H1 (cell line): Measurements from ENCODE around the gene ESRRB. TPM values are rescaled to one million over a fixed set of nuclear protein-coding genes. Genes with fewer than 3 reads are reported as not detected.

ENCODE experiments used
- CTCF ChIA-PET: fragments of 300-600 bp; sonication (Branson Sonifier 250); formaldehyde crosslinking; loops from one replicate; lab custom pipeline; 2021; ENCODE audit not compliant: partially characterized antibody; lab: Charles Lee
- POLR2A ChIA-PET: fragments of 300-600 bp; sonication (Branson Sonifier 250); formaldehyde crosslinking; loops from one replicate; lab custom pipeline; 2021; ENCODE audit warnings: inconsistent platforms; ENCODE audit not compliant: partially characterized antibody; lab: Charles Lee
- DNase-seq, 2 experiments: peaks; one replicate each; pipeline versions ENCODE4 v3.0.0 to v3.0.0-alpha.2; 2010 to 2022; ENCODE audit warnings: low spot score in 2 of 2, low read depth in 1 of 2, mixed read lengths in 1 of 2
- FAIRE-seq: peaks from 2 replicates; lab custom pipeline; 2011; peaks lifted over from hg19 to GRCh38; lab: Jason Lieb, UNC
- H2AFZ ChIP-seq: 2 replicates; pipeline ENCODE4 v1.8.1; 2012; ENCODE audit warnings: low read length, inconsistent platforms
- H2AK5ac ChIP-seq: 2 replicates; pipeline ENCODE4 v1.6.1; 2013; ENCODE audit warnings: low read depth, low read length
- H2BK120ac ChIP-seq: replicated peaks from 2 replicates; pipeline ENCODE3; 2013; ENCODE audit warnings: low read depth, low read length, inconsistent platforms
- H2BK12ac ChIP-seq: 2 replicates; pipeline ENCODE4 v1.6.1; 2013; ENCODE audit warnings: low read depth, low read length
- H2BK15ac ChIP-seq: 2 replicates; pipeline ENCODE4 v1.6.1; 2013; ENCODE audit warnings: low read length
- H2BK20ac ChIP-seq: 2 replicates; pipeline ENCODE4 v1.6.1; 2013; ENCODE audit warnings: low read length
- H2BK5ac ChIP-seq: 2 replicates; pipeline ENCODE4 v1.6.1; 2013; ENCODE audit warnings: low read depth, low read length
- H3K14ac ChIP-seq: 2 replicates; pipeline ENCODE4 v1.6.1; 2013; ENCODE audit warnings: inconsistent platforms; ENCODE audit not compliant: insufficient read length
- H3K18ac ChIP-seq: 2 replicates; pipeline ENCODE4 v1.6.1; 2013; ENCODE audit warnings: low read length; ENCODE audit errors: extremely low read depth
- H3K23ac ChIP-seq: 2 replicates; pipeline ENCODE4 v1.6.1; 2013; ENCODE audit warnings: inconsistent platforms; ENCODE audit not compliant: insufficient read length
- H3K23me2 ChIP-seq: 2 replicates; pipeline ENCODE4 v1.6.1; 2013; ENCODE audit warnings: low read depth, low read length
- H3K27ac ChIP-seq: 2 replicates; pipeline ENCODE4 v1.6.1; 2011; ENCODE audit warnings: low read depth, low read length, inconsistent platforms
- H3K27me3 ChIP-seq, 4 experiments: replicated peaks in 1 of 4; 1 replicate in 1 of 4; 2 replicates in 3 of 4; pipeline versions ENCODE4 v1.6.1 to v1.8.1; 2011 to 2013; ENCODE audit warnings: low read length in 3 of 4, mild to moderate bottlenecking in 3 of 4, inconsistent platforms in 2 of 4, mixed read lengths in 2 of 4, moderate library complexity in 1 of 4; ENCODE audit not compliant: control insufficient read depth in 3 of 4, insufficient read depth in 3 of 4; ENCODE audit errors: extremely low read depth in 1 of 4
- H3K36me3 ChIP-seq, 4 experiments: 2 replicates each; pipeline versions ENCODE4 v1.6.1 to v1.8.1; 2011 to 2013; ENCODE audit warnings: mild to moderate bottlenecking in 4 of 4, low read length in 3 of 4, moderate library complexity in 2 of 4, control low read depth in 1 of 4, inconsistent platforms in 1 of 4; ENCODE audit not compliant: insufficient read depth in 4 of 4, control insufficient read depth in 2 of 4
- H3K4ac ChIP-seq: replicated peaks from 2 replicates; pipeline ENCODE3; 2013; ENCODE audit warnings: low read length, low read depth, mixed read lengths, inconsistent platforms; ENCODE audit not compliant: insufficient read length
- H3K4me1 ChIP-seq, 4 experiments: replicated peaks in 1 of 4; 1 replicate in 1 of 4; 2 replicates in 3 of 4; pipeline versions ENCODE4 v1.6.1 to v1.8.1; 2011 to 2013; ENCODE audit warnings: low read length in 3 of 4, inconsistent platforms in 2 of 4, mixed read lengths in 1 of 4; ENCODE audit not compliant: insufficient read depth in 4 of 4, control insufficient read depth in 3 of 4
- H3K4me2 ChIP-seq, 2 experiments: 2 replicates each; pipeline versions ENCODE4 v1.6.1 to v1.8.1; 2011 to 2013; ENCODE audit warnings: low read depth in 2 of 2, low read length in 2 of 2, control low read depth in 1 of 2, inconsistent platforms in 1 of 2, mild to moderate bottlenecking in 1 of 2; ENCODE audit not compliant: insufficient read depth in 1 of 2
- H3K4me3 ChIP-seq, 4 experiments: fragments of 200-600, 300-600 bp in 1 of 4; sonication (generic), shearing (Covaris generic), sonication (Bioruptor Twin) in 1 of 4; 2 replicates each; pipeline versions ENCODE4 v1.5.1 to v1.8.1; 2011 to 2016; ENCODE audit warnings: low read length in 4 of 4, low read depth in 3 of 4, control low read depth in 2 of 4, inconsistent platforms in 2 of 4, mild to moderate bottlenecking in 2 of 4, mixed read lengths in 1 of 4, moderate library complexity in 1 of 4; ENCODE audit not compliant: insufficient read depth in 2 of 4; ENCODE audit errors: extremely low read depth in 1 of 4
- H3K56ac ChIP-seq: replicated peaks from 2 replicates; pipeline ENCODE3; 2013; ENCODE audit warnings: low read depth, mild to moderate bottlenecking, mixed read lengths, low read length, inconsistent platforms; ENCODE audit not compliant: insufficient read length
- H3K79me1 ChIP-seq: 2 replicates; pipeline ENCODE4 v1.6.1; 2013; ENCODE audit warnings: low read depth, low read length, control low read depth
- H3K79me2 ChIP-seq, 2 experiments: 2 replicates each; pipeline versions ENCODE4 v1.6.1 to v1.8.1; 2012 to 2013; ENCODE audit warnings: low read length in 2 of 2, mild to moderate bottlenecking in 2 of 2, inconsistent platforms in 1 of 2; ENCODE audit not compliant: insufficient read depth in 2 of 2, control insufficient read depth in 1 of 2
- H3K9ac ChIP-seq, 4 experiments: replicated peaks in 1 of 4; 1 replicate in 1 of 4; 2 replicates in 3 of 4; pipeline versions ENCODE4 v1.6.1 to v1.8.1; 2011 to 2013; ENCODE audit warnings: low read depth in 3 of 4, low read length in 3 of 4, control low read depth in 2 of 4, mild to moderate bottlenecking in 2 of 4, moderate library complexity in 2 of 4, inconsistent platforms in 1 of 4; ENCODE audit errors: extremely low read depth in 1 of 4
- H3K9me3 ChIP-seq, 2 experiments: 2 replicates each; pipeline versions ENCODE4 v1.6.1 to v1.8.1; 2012 to 2013; ENCODE audit warnings: mild to moderate bottlenecking in 2 of 2, moderate library complexity in 2 of 2, control low read depth in 1 of 2, inconsistent platforms in 1 of 2, low read depth in 1 of 2, low read length in 1 of 2, mixed read lengths in 1 of 2; ENCODE audit not compliant: insufficient read depth in 2 of 2
- H4K20me1 ChIP-seq, 2 experiments: replicated peaks in 1 of 2; 2 replicates each; pipeline versions ENCODE3 to v1.8.1; 2011 to 2013; ENCODE audit warnings: inconsistent platforms in 2 of 2, low read length in 2 of 2, mild to moderate bottlenecking in 1 of 2; ENCODE audit not compliant: insufficient read depth in 2 of 2, control insufficient read depth in 1 of 2
- H4K5ac ChIP-seq: 2 replicates; pipeline ENCODE4 v1.6.1; 2013; ENCODE audit warnings: low read length, low read depth, mixed read lengths, inconsistent platforms; ENCODE audit not compliant: insufficient read length
- H4K8ac ChIP-seq: 2 replicates; pipeline ENCODE4 v1.8.0; 2013; ENCODE audit warnings: mild to moderate bottlenecking, moderate library complexity, low read length, inconsistent platforms; ENCODE audit not compliant: insufficient read depth; ENCODE audit errors: extremely low read depth
- H4K91ac ChIP-seq: replicated peaks from 2 replicates; pipeline ENCODE3; 2013; ENCODE audit warnings: low read length, mixed read lengths, inconsistent platforms; ENCODE audit not compliant: insufficient read length
- PHF8 ChIP-seq: fragments of 200-600 bp; sonication (generic); conservative IDR thresholded peaks from 2 replicates; pipeline ENCODE4 v1.7.1; 2012; ENCODE audit warnings: low read depth, mild to moderate bottlenecking, inconsistent platforms, low read length, moderate library complexity
- RAD21 ChIP-seq, 2 experiments: IDR thresholded peaks in 1 of 2; conservative IDR thresholded peaks in 1 of 2; 2 replicates each; pipeline ENCODE4 v1.6.1; 2011; ENCODE audit warnings: low read depth in 2 of 2, low read length in 2 of 2, improper control_type of control experiment in 1 of 2, inconsistent platforms in 1 of 2, mild to moderate bottlenecking in 1 of 2, moderate library complexity in 1 of 2
- WGBS, 2 experiments: shearing (Covaris generic) in 1 of 2; methylation state at CpG; one replicate each; pipeline versions ENCODE4 v1.1.6 to v1.1.7; 2013 to 2015; ENCODE audit warnings: low lambda C conversion rate in 2 of 2, mixed read lengths in 2 of 2, inconsistent platforms in 1 of 2, low coverage in 1 of 2, missing lambda C conversion rate in 1 of 2; ENCODE audit not compliant: insufficient replicate concordance in 2 of 2, insufficient coverage in 1 of 2, insufficient read length in 1 of 2; ENCODE audit errors: extremely low coverage in 1 of 2, missing lambda C conversion rate in 1 of 2; 5-methylcytosine and 5-hydroxymethylcytosine counted together
- polyA plus RNA-seq, 7 experiments: library from polyadenylated mRNA; depleted of rRNA in 3 of 7; stranded (reverse) in 5 of 7; unstranded in 2 of 7; fragments of >200 nt in 5 of 7; fragments of 200-250 nt in 2 of 7; gene quantifications; 1 replicate in 5 of 7; 2 replicates in 1 of 7; 4 replicates in 1 of 7; pipeline versions ENCODE4 v1.2.1 to v1.2.3, GENCODE V29; 2011 to 2013; ENCODE audit warnings: missing spikeins in 2 of 7, mixed read lengths in 2 of 7
- total RNA-seq: library from RNA; stranded (reverse); fragmentation: NEBNext Ultra II Directional; extraction: Animal tissue kit (Norgen Biotek cat#: 25700); gene quantifications from 2 replicates; pipeline ENCODE4 v1.2.1, GENCODE V29; 2021
- TF ChIP-seq, protein P1 (sequence below), 3 experiments: IDR thresholded peaks; 1 replicate in 2 of 3; 2 replicates in 1 of 3; pipeline versions ENCODE4 v1.5.1 to v1.6.1; 2011; ENCODE audit warnings: low read length in 3 of 3, mild to moderate bottlenecking in 3 of 3, inconsistent platforms in 2 of 3, low read depth in 1 of 3, moderate library complexity in 1 of 3; ENCODE audit not compliant: insufficient read depth in 1 of 3; ENCODE audit errors: control extremely low read depth in 1 of 3

The ESRRB gene
- total and polyA plus RNA-seq, 2 of the 8 experiments (the other 6 are each of a cell fraction or from before 2014, with no cell fraction given): 0.29 to 0.45 TPM

DNA sequence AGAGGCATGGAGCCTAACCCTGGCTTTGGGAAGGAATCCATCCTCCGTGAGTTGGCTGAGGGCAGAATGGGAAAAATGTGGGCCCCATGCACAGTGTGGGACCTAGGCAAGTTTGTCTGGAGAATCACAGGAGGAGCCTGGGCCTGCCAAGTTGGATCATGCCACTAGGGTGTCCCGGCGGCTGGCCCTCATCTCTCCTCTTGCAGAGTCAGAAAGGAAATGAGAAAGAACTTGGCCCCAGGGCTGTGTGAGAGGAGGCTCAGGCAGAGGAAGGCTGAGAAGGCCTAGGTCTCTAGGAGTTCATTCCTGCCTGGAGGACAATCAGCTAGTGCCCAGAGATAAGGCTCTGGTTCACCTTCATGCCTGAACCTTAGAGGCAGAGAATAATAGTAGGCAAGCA is 2.5 kb upstream of the ESRRB start:
- H3K56ac ChIP-seq: no peak overlapping the region
- H2BK15ac ChIP-seq: no peak overlapping the region
- no peaks in the 10 kb centered on the region for H3K79me2 ChIP-seq
- no peak overlapping the region for H3K9ac ChIP-seq
- H2BK12ac ChIP-seq: no peak overlapping the region
- H2AK5ac ChIP-seq: no peak overlapping the region; the same call in 1 of the 2 replicates
- no peak for DNase-seq
- peaks cover 11% of the 10 kb centered on the region; the same call in 1 of the 2 replicates for H3K23me2 ChIP-seq
- no peak overlapping the region for H3K4ac ChIP-seq
- TF ChIP-seq, protein P1, sequence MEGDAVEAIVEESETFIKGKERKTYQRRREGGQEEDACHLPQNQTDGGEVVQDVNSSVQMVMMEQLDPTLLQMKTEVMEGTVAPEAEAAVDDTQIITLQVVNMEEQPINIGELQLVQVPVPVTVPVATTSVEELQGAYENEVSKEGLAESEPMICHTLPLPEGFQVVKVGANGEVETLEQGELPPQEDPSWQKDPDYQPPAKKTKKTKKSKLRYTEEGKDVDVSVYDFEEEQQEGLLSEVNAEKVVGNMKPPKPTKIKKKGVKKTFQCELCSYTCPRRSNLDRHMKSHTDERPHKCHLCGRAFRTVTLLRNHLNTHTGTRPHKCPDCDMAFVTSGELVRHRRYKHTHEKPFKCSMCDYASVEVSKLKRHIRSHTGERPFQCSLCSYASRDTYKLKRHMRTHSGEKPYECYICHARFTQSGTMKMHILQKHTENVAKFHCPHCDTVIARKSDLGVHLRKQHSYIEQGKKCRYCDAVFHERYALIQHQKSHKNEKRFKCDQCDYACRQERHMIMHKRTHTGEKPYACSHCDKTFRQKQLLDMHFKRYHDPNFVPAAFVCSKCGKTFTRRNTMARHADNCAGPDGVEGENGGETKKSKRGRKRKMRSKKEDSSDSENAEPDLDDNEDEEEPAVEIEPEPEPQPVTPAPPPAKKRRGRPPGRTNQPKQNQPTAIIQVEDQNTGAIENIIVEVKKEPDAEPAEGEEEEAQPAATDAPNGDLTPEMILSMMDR (IDR thresholded peaks at IDR 0.05; ENCODE audit: control extremely low read depth in 1 of 3, insufficient read depth in 1 of 3, low read depth in 1 of 3, low read length in 3 of 3): peak in 2 of 3 experiments; percentile 2 to 31; a peak in 1 of 4 replicates
- peak; percentile 10 to 20; a peak in 2 of 4 replicates for TF ChIP-seq RAD21 (IDR thresholded peaks at IDR 0.05 in 1 of 2, conservative IDR thresholded peaks at IDR 0.05 in 1 of 2; ENCODE audit: low read depth in 2 of 2, low read length in 2 of 2)
- no peak for TF ChIP-seq PHF8
- peaks cover 0 to 6% (median 0%) of the 10 kb centered on the region in 4 experiments; a peak in 1 of 8 replicates for H3K36me3 ChIP-seq
- FAIRE-seq: no peak
- no peak overlapping the region for H2AFZ ChIP-seq
- peaks cover 24 to 45% (median 42%) of the 10 kb centered on the region in 4 experiments for H3K27me3 ChIP-seq
- no peak overlapping the region for H4K91ac ChIP-seq
- H3K4me1 ChIP-seq: peaks cover 0 to 5% (median 3%) of the 10 kb centered on the region in 4 experiments; a peak in 3 of 7 replicates
- H3K4me2 ChIP-seq: no peak overlapping the region
- ChIA-PET CTCF (interaction anchor here (0.6 to 3.1 kb wide), 6 partner anchors 15 to 282 kb away, joined by 4 to 15 read pairs (median 6); no protein-coding TSS in a partner anchor), POLR2A (no interaction called here)
- no peak overlapping the region for H2BK20ac ChIP-seq
- no peaks in the 10 kb centered on the region for H3K79me1 ChIP-seq
- peaks cover 0 to 2% of the 10 kb centered on the region in 2 experiments for H4K20me1 ChIP-seq
- H4K8ac ChIP-seq: peak overlapping the region; percentile 36; the same call in 1 of the 2 replicates
- H3K23ac ChIP-seq: no peak overlapping the region
- H3K4me3 ChIP-seq: no peak overlapping the region
- H3K18ac ChIP-seq: no peak overlapping the region
- WGBS, 2 experiments: 79% methylated on average over 3 of the region's 3 CpGs; no CpG with 5 or more reads in 1 of the 2 experiments
- no peak overlapping the region for H4K5ac ChIP-seq
- H3K9me3 ChIP-seq: no peaks in the 10 kb centered on the region
- H2BK5ac ChIP-seq: no peak overlapping the region
- H2BK120ac ChIP-seq: no peak overlapping the region
- no peak overlapping the region for H3K27ac ChIP-seq
- no peak overlapping the region for H3K14ac ChIP-seq
